Cardiac fibroblast (primary cell): ENCODE data around the gene MYO5B.

ENCODE experiments used
- DNase-seq, 2 donors: peaks; one replicate each; pipeline versions ENCODE4 v3.0.0 to v3.0.0-alpha.2; 2010; ENCODE audit warnings: low read depth in 2 of 2
- H3K4me3 ChIP-seq, 2 donors: replicated peaks in 1 of 2; 1 replicate in 1 of 2; 2 replicates in 1 of 2; pipeline ENCODE4 v1.5.1; 2011; ENCODE audit warnings: low read depth in 2 of 2, low read length in 2 of 2, mild to moderate bottlenecking in 2 of 2, moderate library complexity in 1 of 2
- CTCF ChIP-seq: IDR thresholded peaks from one replicate; pipeline ENCODE4 v1.5.1; 2011; ENCODE audit warnings: low read depth, mild to moderate bottlenecking, low read length, inconsistent platforms

The MYO5B gene

GRCh38 chr18:50039746-50040145, 155.2 kb downstream of the MYO5B start:
- no peak for TF ChIP-seq CTCF
- no peak overlapping the region for H3K4me3 ChIP-seq
- DNase-seq, result no peak

GRCh38 chr18:50038448-50038847, 156.5 kb downstream of the MYO5B start:
- no peak overlapping the region for H3K4me3 ChIP-seq
- no peak for TF ChIP-seq CTCF
- peak; percentile 19 to 37 for DNase-seq

- H3K4me3 ChIP-seq, result no peak overlapping the region
- TF ChIP-seq CTCF, result no peak
- no peak for DNase-seq
These were observed 160.9 kb downstream of the MYO5B start for GRCh38 chr18:50034029-50034428.

GRCh38 chr18:50033004-50033403, 161.9 kb downstream of the MYO5B start:
- no peak for TF ChIP-seq CTCF
- no peak overlapping the region for H3K4me3 ChIP-seq
- DNase-seq, result no peak

GRCh38 chr18:50030146-50030545, 164.8 kb downstream of the MYO5B start:
- TF ChIP-seq CTCF, result no peak
- no peak for DNase-seq
- no peak overlapping the region for H3K4me3 ChIP-seq

GRCh38 chr18:50027996-50028395, 167.0 kb downstream of the MYO5B start:
- no peak for TF ChIP-seq CTCF
- H3K4me3 ChIP-seq, result no peak overlapping the region
- no peak for DNase-seq

- DNase-seq, result no peak
- no peak for TF ChIP-seq CTCF
- no peak overlapping the region for H3K4me3 ChIP-seq
These were observed 170.5 kb downstream of the MYO5B start for GRCh38 chr18:50024466-50024865.
